ENCODE measurements around the gene DSCAML1. TPM values are rescaled to one million over a fixed set of nuclear protein-coding genes. Genes with fewer than 3 reads are reported as not detected.

Gene DSCAML1
- total RNA-seq, 1 experiment from 2014 or later = 0.90 TPM

GRCh38 chr11:117789241-117789640 is 7.8 kb downstream of the DSCAML1 start:
- ChIA-PET CTCF (interaction anchor here (1.4 to 1.7 kb wide), 2 partner anchors 18 to 363 kb away, joined by 5 read pairs; no protein-coding TSS in a partner anchor), POLR2A (no interaction called here)
- no peak overlapping the region for H3K27ac Mint-ChIP-seq
- no peak for DNase-seq (ENCODE audit: low spot score)
- H3K4me3 Mint-ChIP-seq = no peak overlapping the region
- peaks cover 21% of the 10 kb centered on the region for H3K27me3 Mint-ChIP-seq (ENCODE audit: low read depth)
- no peak for TF ChIP-seq MYBL2 (CRISPR knock-in tag; IDR thresholded peaks at IDR 0.05)
- no peak for TF ChIP-seq NFYB (CRISPR knock-in tag; conservative IDR thresholded peaks at IDR 0.05; ENCODE audit: low read depth)
- TF ChIP-seq ZNF396 (CRISPR knock-in tag; IDR thresholded peaks at IDR 0.05; ENCODE audit: borderline replicate concordance) = no peak
- no peak for TF ChIP-seq ATF1 (CRISPR knock-in tag; IDR thresholded peaks at IDR 0.05)
- TF ChIP-seq ZSCAN18 (CRISPR knock-in tag; IDR thresholded peaks at IDR 0.05) = no peak
- TF ChIP-seq, protein P1, sequence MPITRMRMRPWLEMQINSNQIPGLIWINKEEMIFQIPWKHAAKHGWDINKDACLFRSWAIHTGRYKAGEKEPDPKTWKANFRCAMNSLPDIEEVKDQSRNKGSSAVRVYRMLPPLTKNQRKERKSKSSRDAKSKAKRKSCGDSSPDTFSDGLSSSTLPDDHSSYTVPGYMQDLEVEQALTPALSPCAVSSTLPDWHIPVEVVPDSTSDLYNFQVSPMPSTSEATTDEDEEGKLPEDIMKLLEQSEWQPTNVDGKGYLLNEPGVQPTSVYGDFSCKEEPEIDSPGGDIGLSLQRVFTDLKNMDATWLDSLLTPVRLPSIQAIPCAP (CRISPR knock-in tag; IDR thresholded peaks at IDR 0.05) = no peak
- TF ChIP-seq STAT6 (CRISPR knock-in tag; conservative IDR thresholded peaks at IDR 0.05; ENCODE audit: low read depth) = no peak
- TF ChIP-seq ZNF232 (CRISPR knock-in tag; IDR thresholded peaks at IDR 0.05) = no peak
- TF ChIP-seq ZNF219 (CRISPR knock-in tag; IDR thresholded peaks at IDR 0.05; ENCODE audit: borderline replicate concordance) = no peak
- TF ChIP-seq ARID4B (CRISPR knock-in tag; IDR thresholded peaks at IDR 0.05; ENCODE audit: borderline replicate concordance) = no peak
- TF ChIP-seq ESRRA (CRISPR knock-in tag; IDR thresholded peaks at IDR 0.05; ENCODE audit: borderline replicate concordance) = no peak
- TF ChIP-seq OVOL2 (CRISPR knock-in tag; IDR thresholded peaks at IDR 0.05; ENCODE audit: borderline replicate concordance) = no peak
- no peak for TF ChIP-seq TCF7 (CRISPR knock-in tag; IDR thresholded peaks at IDR 0.05; ENCODE audit: low read depth)
- TF ChIP-seq KAT7 (CRISPR knock-in tag; IDR thresholded peaks at IDR 0.05; ENCODE audit: borderline replicate concordance) = no peak
- peaks cover 8% of the 10 kb centered on the region for H3K4me1 Mint-ChIP-seq
- no peaks in the 10 kb centered on the region for H3K9me3 Mint-ChIP-seq
- no peaks in the 10 kb centered on the region for H3K36me3 Mint-ChIP-seq
- ATAC-seq = no peak

GRCh38 chr11:117786135-117786870 is 10.7 kb downstream of the DSCAML1 start:
- no peaks in the 10 kb centered on the region for H3K36me3 Mint-ChIP-seq
- POLR2A ChIA-PET = no interaction called here
- H3K27me3 Mint-ChIP-seq (ENCODE audit: low read depth) = peaks cover 6% of the 10 kb centered on the region; the same call in 1 of the 2 replicates
- ATAC-seq (no peak), DNase-seq (ENCODE audit: low spot score) (no peak)
- no peak overlapping the region for H3K27ac Mint-ChIP-seq
- no peaks in the 10 kb centered on the region for H3K9me3 Mint-ChIP-seq
- CTCF ChIA-PET = interaction anchor here (1.8 kb wide), 1 partner anchor 21 kb away, joined by 7 read pairs; no protein-coding TSS in a partner anchor
- TF ChIP-seq TP53 (CRISPR knock-in tag; IDR thresholded peaks at IDR 0.05) (no peak), AR (CRISPR knock-in tag; IDR thresholded peaks at IDR 0.05) (no peak), ELF4 (CRISPR knock-in tag; IDR thresholded peaks at IDR 0.05; ENCODE audit: low read depth) (no peak), ZNF317 (CRISPR knock-in tag; IDR thresholded peaks at IDR 0.05; ENCODE audit: borderline replicate concordance, low read depth) (no peak)
- TF ChIP-seq, protein P2, sequence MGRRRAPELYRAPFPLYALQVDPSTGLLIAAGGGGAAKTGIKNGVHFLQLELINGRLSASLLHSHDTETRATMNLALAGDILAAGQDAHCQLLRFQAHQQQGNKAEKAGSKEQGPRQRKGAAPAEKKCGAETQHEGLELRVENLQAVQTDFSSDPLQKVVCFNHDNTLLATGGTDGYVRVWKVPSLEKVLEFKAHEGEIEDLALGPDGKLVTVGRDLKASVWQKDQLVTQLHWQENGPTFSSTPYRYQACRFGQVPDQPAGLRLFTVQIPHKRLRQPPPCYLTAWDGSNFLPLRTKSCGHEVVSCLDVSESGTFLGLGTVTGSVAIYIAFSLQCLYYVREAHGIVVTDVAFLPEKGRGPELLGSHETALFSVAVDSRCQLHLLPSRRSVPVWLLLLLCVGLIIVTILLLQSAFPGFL (CRISPR knock-in tag; IDR thresholded peaks at IDR 0.05; ENCODE audit: borderline replicate concordance) = no peak
- H3K4me1 Mint-ChIP-seq = peaks cover 8% of the 10 kb centered on the region
- H3K4me3 Mint-ChIP-seq = no peak overlapping the region
